Upper lobe of left lung (tissue), 4 donors: ENCODE results near the gene NPDC1.

Source experiments
- CTCF ChIP-seq, 6 experiments: fragments of 450-650 bp in 4 of 6; fragments of 200-600 bp in 2 of 6; sonication (generic) in 2 of 6; IDR thresholded peaks; one replicate each; pipeline ENCODE4 v1.5.1; 2016 to 2019; ENCODE audit warnings: antibody characterized with exemption in 6 of 6
- POLR2A ChIP-seq, 4 donors: fragments of 450-650 bp; IDR thresholded peaks; one replicate each; pipeline ENCODE4 v1.5.1; 2016 to 2017; ENCODE audit warnings: antibody characterized with exemption in 4 of 4, mild to moderate bottlenecking in 2 of 4

GRCh38 chr9:137022662-137023008 is 23.3 kb downstream of the NPDC1 start:
- TF ChIP-seq POLR2A (IDR thresholded peaks at IDR 0.05) (no peak), CTCF (IDR thresholded peaks at IDR 0.05) (no peak)
